ENCODE data around the gene ACP5.

The ACP5 gene

GRCh38 chr19:11598103-11598483 is 20.6 kb upstream of the ACP5 start:
- no peaks in the 10 kb centered on the region for H3K9me3 ChIP-seq
- TF ChIP-seq, protein P1, sequence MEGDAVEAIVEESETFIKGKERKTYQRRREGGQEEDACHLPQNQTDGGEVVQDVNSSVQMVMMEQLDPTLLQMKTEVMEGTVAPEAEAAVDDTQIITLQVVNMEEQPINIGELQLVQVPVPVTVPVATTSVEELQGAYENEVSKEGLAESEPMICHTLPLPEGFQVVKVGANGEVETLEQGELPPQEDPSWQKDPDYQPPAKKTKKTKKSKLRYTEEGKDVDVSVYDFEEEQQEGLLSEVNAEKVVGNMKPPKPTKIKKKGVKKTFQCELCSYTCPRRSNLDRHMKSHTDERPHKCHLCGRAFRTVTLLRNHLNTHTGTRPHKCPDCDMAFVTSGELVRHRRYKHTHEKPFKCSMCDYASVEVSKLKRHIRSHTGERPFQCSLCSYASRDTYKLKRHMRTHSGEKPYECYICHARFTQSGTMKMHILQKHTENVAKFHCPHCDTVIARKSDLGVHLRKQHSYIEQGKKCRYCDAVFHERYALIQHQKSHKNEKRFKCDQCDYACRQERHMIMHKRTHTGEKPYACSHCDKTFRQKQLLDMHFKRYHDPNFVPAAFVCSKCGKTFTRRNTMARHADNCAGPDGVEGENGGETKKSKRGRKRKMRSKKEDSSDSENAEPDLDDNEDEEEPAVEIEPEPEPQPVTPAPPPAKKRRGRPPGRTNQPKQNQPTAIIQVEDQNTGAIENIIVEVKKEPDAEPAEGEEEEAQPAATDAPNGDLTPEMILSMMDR (IDR thresholded peaks at IDR 0.05), result no peak
- H3K4me3 ChIP-seq, result peak overlapping the region; percentile 86 to 98
- no peak for DNase-seq
- peaks cover 0 to 31% (median 11%) of the 10 kb centered on the region in 4 donors for H3K4me1 ChIP-seq
- H3K27ac ChIP-seq, result peak overlapping the region; percentile 92 to 95
- intact Hi-C loops (cut with DNase I; ENCODE audit: low total_unique reads), result no loop called here
- no peaks in the 10 kb centered on the region for H3K27me3 ChIP-seq
- no peaks in the 10 kb centered on the region for H3K36me3 ChIP-seq

- intact Hi-C loops (cut with DNase I; ENCODE audit: low total_unique reads), result no loop called here
- Histone ChIP-seq H3K9me3 (no peaks in the 10 kb centered on the region), H3K27ac (peak within 1 kb of the TSS; percentile 92 to 95), H3K27me3 (no peaks in the 10 kb centered on the region), H3K36me3 (no peaks in the 10 kb centered on the region), H3K4me1 (peaks cover 0 to 31% (median 11%) of the 10 kb centered on the region in 4 donors), H3K4me3 (peak within 1 kb of the TSS; percentile 86 to 98)
- TF ChIP-seq, protein P1 (IDR thresholded peaks at IDR 0.05), result peak in 1 of 2 experiments; percentile 17
- DNase-seq, result peak; percentile 100
These were observed 20.0 kb upstream of the ACP5 start, which contains the start of gene ZNF627 for GRCh38 chr19:11597202-11598102. TSS of gene ZNF627 (plus strand) at chr19:11597483. CDS start at chr19:11597628, 145 bp downstream.

- H3K4me1 ChIP-seq, result peaks cover 0 to 31% (median 11%) of the 10 kb centered on the region in 4 donors
- H3K4me3 ChIP-seq, result no peak overlapping the region
- DNase-seq, result no peak
- H3K9me3 ChIP-seq, result no peaks in the 10 kb centered on the region
- TF ChIP-seq, protein P1 (IDR thresholded peaks at IDR 0.05), result no peak
- H3K27me3 ChIP-seq, result no peaks in the 10 kb centered on the region
- no peaks in the 10 kb centered on the region for H3K36me3 ChIP-seq
- no peak overlapping the region for H3K27ac ChIP-seq
- intact Hi-C loops (cut with DNase I; ENCODE audit: low total_unique reads), result no loop called here
These were observed 18.7 kb upstream of the ACP5 start for GRCh38 chr19:11596156-11596555.

- peaks cover 0 to 16% (median 10%) of the 10 kb centered on the region in 4 donors for H3K4me1 ChIP-seq
- no peaks in the 10 kb centered on the region for H3K36me3 ChIP-seq
- H3K4me3 ChIP-seq, result no peak overlapping the region
- no peak for DNase-seq
- intact Hi-C loops (cut with DNase I; ENCODE audit: low total_unique reads), result no loop called here
- no peak overlapping the region for H3K27ac ChIP-seq
- TF ChIP-seq, protein P1 (IDR thresholded peaks at IDR 0.05), result no peak
- no peaks in the 10 kb centered on the region for H3K9me3 ChIP-seq
- no peaks in the 10 kb centered on the region for H3K27me3 ChIP-seq
These were observed 16.6 kb upstream of the ACP5 start for GRCh38 chr19:11594084-11594483.

DNA sequence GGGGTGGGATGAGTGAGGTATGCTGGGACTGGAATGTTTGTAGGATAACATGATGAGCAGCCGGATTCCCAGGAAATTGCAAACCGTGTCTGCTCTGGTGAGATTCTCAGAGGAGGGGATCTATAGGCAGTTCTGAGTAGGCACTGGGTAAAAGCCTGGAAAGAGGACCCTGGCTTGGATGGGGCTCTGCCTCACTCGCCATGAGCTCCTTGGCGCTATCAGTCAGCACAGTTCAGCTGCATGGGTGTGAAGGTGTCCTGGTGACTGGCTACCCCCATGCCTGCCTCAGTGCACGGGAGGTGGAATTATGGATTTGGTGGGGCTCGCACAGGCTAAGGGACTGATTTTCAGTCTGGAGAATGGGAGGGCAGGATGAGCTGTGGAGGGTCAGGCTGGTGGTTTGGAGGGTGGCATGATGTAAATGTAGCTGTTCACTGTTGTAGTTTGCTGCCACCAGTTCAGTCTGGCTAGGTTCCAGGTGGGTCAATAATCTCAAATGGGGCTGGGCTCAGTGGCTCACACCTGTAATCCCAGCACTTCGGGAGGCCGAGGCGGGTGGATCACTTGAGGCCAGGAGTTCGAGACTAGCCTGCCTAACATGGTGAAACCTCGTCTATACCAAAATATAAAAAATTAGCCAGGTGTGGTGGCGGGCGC is 10.7 kb upstream of the ACP5 start:
- Histone ChIP-seq H3K27ac (no peak overlapping the region), H3K9me3 (no peaks in the 10 kb centered on the region), H3K27me3 (no peaks in the 10 kb centered on the region), H3K4me1 (no peaks in the 10 kb centered on the region), H3K36me3 (no peaks in the 10 kb centered on the region), H3K4me3 (no peak overlapping the region)
- TF ChIP-seq, protein P1 (IDR thresholded peaks at IDR 0.05), result no peak
- intact Hi-C loops (cut with DNase I; ENCODE audit: low total_unique reads), result no loop called here
- DNase-seq, result no peak
